NCI-H2029 treated with DMSO at 0.1 percent for 48 hours (cell line): ENCODE data around the gene ABI3BP.
"Not testable (repeated sequence)": the region's sequence is repeated elsewhere in the genome, so short reads cannot be mapped to it uniquely, and the experiment has no call there.

Experiments used
- DNase-seq: peaks from one replicate; lab custom pipeline; 2025; lab: John Stamatoyannopoulos, UW

ABI3BP gene, protein sequence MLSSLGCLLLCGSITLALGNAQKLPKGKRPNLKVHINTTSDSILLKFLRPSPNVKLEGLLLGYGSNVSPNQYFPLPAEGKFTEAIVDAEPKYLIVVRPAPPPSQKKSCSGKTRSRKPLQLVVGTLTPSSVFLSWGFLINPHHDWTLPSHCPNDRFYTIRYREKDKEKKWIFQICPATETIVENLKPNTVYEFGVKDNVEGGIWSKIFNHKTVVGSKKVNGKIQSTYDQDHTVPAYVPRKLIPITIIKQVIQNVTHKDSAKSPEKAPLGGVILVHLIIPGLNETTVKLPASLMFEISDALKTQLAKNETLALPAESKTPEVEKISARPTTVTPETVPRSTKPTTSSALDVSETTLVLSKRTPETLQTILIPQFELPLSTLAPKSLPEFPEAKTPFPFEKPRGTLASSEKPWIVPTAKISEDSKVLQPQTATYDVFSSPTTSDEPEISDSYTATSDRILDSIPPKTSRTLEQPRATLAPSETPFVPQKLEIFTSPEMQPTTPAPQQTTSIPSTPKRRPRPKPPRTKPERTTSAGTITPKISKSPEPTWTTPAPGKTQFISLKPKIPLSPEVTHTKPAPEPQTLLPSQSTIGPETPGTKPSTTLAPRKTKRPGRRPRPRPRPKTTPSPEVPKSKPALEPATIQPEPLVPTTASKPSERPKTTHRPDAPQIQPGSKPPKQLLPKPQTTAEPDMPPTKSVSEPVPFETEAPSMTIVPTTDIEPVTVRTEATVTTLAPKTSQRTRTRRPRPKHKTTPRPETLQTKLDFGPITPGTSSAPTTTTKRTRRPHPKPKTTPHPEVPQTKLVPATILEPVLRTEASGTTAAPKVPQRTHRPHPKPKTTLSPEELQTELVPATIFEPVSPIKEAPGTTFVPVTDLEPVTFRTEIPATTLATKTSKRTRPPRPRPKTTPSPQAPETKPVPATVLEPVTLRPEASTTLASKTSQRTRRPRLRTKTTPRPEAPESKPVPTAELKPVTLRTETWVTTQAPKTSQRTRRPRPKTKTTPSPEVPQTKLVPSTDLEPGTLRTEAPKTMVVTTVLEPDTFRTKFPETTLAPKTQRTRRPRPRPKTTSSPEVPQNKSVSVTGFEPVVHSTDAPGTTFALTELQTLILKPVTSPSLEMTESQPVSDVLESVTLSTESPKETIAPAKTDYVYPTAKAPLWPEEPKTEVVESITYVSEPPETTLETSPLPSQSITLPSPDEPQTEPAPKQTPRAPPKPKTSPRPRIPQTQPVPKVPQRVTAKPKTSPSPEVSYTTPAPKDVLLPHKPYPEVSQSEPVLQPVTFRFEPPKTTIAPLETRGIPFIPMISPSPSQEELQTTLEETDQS (N-terminal part only)

DNA sequence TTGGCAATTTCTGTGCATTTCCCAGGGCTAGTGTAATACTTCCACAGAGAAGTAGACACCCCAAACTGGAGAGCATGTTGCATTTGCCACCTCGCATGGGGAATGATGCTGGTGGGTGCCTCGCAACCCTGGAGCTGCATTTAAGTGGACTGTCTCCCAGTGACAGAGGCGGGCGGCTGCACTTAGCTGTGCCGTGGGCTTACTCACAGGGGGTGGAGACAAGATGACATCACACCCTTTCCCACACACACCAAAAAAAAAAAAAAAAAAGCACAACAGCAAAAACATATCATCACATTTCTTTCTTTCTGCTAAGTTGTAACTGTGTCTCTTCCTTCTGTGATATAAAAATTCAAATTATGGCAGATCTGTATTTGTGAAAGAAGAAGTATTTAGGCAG, at the start of gene ABI3BP:
Gene ABI3BP, minus strand, starts transcription at position 113 of the 400 bp plus-strand sequence. Its CDS starts 37 bp downstream, at position 76.
- no peak for DNase-seq

DNA sequence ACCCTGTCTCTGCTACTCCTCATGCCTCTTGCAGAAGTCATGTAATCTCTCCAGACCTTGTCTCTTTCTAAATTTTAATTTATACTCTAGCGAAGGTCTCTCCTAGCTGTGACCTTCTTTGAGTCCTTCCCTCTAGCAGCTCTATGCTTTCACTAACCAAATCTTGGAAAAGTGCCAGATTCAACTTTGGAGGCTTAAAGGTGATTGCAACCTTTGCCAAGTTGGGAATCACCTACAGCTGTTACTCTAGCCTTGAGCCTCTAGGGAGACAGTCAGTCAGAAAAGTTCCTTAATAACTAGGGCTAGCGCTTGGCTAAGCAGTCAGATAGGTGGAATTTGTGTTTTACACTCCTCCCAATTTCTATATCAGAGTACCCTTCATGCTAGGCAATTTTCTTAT, 46.1 kb upstream of the ABI3BP start:
- DNase-seq: no peak

DNA sequence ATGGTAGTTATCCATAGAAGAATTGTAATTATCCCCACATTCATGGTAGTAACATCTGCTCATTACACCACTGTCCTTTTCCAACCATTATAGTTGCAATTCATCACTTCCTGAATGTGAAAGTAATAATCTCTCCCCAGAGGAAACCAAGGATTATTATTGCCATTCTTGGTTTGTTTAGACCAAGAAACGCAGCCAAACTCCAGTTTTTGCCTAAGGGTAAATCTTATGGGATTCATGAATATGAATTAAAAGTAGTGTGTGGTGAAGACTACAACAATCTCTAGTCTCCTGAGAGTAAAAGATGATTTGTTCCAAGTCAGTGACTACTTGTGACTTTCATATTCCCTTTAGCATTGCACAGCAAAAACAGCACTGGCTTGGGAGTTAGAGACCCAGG, 45.7 kb upstream of the ABI3BP start:
- DNase-seq: no peak

DNA sequence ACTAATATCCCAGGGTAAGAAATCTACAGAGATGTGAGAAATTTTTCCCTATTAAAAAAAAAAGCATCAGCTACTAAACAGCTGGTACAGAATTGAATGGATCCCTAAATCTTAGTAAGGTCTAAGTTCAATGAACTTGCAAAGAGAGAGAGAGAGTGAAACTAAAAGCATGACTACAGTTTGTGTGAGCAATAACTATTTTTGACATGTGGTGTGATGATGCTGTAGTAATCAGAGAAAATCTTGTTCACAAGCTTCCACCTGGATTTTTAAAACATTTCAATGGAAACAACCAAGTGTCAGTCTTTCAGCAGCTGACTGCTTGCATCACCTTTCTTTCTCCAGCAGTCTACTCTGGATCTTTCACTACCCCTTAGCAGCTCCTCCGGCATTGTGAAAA, 45.2 kb upstream of the ABI3BP start:
- no peak for DNase-seq

DNA sequence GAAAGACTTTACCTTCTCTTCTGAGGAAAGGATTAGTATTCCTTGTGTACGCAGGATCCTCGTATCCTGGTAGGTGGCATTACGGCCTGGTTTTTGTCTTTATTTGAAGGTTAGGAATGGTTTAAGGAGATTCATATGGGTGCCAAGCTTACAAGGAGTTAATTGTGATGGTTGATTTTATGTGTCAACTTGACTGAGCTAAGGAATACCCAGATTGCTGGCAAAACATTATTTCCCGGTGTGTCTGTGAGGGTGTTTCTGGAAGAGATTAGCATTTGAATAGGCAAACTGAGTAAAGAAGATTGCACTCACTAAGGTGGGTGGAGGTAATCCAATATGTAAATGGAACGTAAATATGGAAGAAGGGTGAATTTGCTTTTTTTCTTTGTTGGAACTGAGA, 44.4 kb upstream of the ABI3BP start:
- no peak for DNase-seq

DNA sequence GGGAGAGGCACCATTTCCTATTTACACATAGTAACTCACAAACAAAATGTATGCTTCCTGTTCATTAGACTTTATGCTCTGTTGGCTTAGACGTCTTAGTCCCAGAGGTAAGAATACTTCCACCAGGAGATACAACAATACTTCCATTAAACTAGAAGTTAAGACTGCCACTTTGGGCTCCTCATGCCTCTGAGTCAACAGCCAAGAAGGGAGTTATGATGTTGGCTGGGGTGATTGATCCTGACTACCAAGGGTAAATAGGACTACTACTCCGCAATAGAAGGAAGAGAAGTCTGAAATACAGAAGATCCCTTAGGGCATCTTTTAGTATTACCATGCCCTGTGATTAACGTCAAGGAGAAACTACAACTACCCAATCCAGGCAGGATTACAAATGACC, 43.5 kb upstream of the ABI3BP start:
- DNase-seq: no peak

DNA sequence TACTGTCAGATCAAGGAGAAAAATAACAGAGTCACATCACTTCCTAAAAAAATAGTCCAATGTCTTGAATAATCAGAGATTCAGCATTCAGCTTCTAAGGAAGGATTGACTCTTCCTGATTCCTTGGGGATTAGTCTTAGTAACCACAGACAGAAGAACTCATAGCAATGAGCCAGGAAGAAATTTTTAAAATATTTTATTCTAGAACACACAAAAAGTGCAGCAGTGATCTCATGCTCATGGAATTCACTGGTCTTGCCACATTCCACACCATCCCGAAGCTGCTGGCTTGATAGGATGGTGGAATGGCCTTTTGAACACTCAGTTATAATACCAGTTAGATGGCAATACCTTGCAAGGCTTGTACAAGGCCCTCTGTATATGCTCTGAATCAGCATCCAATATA, 43.0 kb upstream of the ABI3BP start:
- no peak for DNase-seq

DNA sequence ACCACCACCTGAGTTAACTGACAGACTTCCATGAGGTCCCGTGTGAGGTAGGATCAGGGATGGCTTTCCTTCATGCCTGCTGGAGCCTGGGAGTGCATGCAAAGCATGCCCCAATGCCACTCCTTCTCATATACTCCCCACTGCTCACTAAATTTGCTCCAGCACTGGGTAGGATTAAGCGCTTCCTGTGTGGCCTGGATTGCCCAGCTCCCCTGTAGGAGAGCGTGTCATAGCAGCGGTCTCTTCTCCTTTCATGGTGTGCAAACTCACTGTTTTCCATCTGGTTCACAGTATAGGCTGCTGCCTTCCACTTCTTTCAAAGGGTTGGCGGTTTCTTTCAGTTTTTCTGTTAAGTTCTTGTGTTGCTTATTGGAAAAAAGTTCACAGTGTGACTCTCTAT, 34.1 kb upstream of the ABI3BP start:
- no peak for DNase-seq

DNA sequence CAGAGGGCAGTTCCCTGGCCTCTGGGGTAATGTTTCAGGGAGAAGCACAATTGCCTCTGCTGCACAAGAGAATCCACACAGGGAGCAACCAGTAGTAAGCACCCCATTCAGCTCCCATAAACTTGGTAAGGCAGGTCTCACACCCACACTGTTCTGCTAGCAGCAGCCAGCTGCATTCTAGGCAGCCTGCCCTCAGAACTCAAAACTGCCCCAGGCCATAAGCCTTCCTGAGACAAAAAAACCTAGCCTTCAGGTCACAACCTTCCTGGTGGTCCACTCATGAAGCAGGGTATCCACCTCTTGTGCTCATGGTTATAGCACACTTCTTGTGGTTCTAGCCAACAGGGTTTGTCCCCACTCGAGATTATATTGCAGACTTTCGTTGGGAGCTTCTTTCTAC, 33.7 kb upstream of the ABI3BP start:
- no peak for DNase-seq

DNA sequence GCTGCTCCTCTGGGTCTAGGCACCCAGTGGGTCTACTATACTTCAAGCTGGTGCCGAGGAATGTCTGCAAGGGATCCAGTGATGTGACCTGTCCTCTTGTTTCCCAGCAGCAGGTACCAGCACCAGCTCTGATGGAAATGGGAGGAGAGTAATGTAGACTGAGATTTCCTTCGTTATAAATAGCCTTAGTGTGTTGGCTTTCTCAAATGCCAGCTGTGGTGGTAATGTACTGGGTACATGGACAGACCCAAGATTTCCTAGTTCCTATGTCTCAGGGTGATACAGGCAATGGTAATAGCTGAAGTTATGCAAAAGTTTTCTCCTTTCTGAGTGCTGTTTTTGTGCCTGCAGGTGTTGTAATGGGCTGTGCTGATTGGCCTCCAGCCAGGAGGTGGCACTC, 33.0 kb upstream of the ABI3BP start:
- DNase-seq: no peak

DNA sequence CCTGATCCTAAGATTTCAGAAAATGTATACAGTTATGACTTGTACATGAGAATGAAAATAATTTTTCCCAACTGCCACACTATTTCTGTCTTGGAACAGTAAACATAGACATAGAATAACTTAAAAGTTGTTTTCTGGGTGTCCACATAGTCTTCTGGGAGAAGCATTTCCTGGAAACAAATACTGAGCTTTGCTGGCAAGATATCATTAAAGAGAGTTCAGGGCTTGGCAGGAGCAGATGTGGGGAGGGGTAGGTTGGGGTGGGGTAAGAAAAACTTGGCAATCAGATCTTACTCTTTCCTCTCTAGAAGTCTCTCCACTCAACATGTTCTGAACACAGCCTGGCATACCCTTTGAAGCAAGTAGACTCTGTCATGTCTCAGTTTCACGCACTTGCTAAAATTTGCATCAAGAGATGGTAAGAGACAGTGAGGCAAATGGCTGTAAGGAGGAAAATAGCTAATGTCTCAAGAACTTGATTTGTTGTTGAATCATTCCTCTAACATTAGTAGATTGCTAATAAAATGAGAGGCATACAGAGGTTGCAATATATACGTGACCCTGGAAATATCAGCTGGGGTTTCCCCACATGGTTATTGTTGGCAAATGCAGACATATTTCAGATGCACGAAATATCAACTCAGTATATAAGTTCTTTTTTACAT, 27.3 kb upstream of the ABI3BP start:
- DNase-seq: no peak

DNA sequence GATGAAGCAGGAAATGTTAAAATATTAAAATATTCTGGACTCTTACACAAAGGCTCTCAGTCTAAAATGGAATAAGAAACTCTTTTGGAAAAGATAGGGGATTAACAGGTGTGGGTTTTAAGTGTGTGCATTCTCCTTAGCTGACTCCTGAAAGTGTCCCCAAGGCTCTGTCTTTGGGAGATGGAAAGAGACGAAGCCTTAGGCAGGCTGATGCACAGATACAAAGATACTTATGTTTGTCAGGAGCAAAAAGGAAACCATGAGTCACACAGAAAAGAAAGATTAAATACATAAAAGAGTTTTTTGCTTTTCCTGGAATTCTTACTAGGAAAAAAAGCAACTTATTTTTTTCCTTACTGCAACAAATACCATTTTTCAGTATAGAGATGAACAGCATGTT, 23.8 kb upstream of the ABI3BP start:
- DNase-seq: no peak

DNA sequence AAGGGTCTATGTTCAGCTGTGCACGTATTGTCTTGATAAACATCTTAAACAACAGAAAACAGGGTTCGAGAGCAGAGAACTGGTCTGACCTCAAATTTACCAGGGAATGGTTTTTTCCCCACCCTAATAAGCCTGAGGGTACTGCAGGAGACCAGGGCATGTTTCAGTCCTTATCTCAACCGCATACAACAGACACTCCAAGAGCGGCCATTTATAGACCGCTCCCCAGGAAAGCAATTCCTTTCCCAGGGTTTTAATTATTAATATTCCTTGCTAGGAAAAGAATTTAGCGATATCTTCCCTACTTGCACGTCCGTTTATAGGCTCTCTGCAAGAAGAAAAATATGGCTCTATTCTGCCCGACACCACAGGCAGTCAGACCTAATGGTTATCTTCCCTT, 19.1 kb upstream of the ABI3BP start:
- not testable (repeated sequence) for DNase-seq

DNA sequence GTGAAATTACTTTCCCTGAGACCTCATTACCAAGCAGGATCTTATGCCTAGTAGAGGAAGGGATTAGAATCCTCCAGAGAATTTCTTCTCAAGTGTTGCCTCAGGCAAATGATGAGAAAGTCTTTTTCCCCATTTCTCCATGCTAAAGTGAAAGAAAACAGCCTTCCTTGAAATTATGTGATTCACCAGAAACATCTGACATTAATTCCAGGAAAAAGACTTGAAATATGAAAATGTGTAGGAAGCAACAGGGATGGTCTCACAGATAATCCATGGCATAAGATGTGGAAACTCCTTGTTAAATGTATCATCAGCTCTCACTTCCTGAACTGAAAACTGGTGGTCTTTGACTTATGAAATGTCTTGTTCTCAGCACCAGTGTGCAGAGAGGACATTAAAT, 17.9 kb upstream of the ABI3BP start:
- no peak for DNase-seq

DNA sequence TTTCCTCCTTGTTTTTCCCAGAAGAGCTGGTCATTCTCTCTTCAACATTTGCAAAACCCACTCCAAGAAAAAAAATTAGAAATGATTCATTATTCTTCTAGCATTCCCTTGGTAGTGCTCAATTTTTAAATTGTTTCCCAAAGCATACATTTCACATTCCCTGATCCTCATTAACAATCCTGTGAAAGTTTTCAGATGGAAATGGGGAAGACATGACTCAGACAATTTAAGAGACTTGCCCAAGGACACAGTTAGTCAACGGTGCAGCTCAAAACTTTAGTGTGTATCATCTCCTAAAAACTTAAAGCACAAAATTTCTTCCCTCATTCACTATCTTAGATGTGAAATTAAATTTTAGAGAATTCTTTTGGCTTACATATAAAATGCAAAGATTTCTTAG, 17.1 kb upstream of the ABI3BP start:
- no peak for DNase-seq

DNA sequence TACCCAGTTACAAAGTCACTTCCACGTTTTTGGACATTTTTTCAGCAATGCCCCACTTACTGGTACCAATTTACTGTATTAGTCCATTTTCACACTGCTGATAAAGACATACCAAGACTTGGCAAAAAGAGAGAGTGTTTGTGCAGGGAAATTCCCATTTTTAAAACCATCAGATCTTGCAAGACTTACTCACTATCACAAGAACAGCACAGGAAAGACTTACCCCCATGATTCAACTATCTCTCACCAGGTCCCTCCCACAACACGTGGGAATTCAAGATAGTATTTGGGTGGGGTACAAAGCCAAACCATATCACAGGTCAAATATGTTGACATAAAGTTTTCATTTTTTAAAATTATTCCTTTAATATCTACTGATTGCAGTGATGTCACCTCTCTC, 16.2 kb upstream of the ABI3BP start:
- no peak for DNase-seq

DNA sequence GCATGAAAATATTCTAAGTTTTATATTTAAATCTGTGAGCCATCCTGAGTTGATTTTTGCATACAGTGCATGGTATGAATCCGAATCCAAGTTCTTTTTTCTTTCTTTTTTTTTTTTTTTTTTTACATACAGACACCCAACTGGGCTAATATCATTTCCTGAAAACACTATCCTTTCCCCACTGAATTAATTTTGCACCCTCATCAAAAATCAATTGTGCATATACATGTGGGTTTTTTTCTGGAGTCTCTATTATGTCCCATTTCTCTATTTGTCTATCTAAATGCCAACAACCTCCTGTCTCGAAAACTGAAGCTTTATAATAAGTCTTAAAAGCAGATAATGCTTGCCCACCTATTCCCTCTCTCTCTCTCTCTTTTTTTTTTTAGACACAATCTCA, 5.9 kb upstream of the ABI3BP start:
- DNase-seq: no peak

DNA sequence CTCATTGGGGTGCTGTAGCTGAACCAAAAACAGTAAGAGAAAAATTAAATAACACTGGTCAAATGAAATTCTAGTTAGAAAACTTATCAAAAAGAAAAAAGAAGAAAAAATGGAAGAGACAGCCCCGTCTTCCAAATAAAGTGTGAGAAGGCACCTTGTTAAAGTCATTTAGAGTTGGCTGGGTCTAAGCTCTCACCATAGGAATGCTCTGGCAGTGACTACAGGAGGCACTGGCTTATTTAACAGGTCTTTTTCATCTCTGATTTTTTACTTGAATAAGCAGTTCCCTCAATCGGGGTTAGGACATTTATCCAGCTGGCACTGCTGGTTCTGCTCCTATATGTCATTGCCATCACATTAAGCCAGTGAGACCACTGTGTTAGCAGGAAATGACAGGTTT, 1.6 kb upstream of the ABI3BP start:
- no peak for DNase-seq

DNA sequence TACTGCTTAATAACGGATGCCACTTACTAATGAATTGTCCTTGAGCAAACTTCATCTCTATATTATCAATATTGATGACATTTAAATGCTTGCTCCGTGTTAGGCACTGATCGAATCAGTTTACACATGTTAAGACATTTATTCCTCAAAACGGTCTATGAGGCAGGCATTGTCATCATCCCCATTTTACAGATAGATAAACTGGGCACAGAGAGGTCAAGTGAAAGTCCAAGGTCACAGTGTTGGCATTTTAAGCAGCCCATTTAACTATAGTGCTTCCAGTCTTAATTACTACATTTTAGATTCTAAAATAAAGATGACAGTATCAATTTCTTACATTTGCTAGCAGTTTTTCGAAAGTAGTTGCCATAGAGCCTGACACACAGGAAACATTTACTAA, 966 bp upstream of the ABI3BP start:
- DNase-seq: no peak

DNA sequence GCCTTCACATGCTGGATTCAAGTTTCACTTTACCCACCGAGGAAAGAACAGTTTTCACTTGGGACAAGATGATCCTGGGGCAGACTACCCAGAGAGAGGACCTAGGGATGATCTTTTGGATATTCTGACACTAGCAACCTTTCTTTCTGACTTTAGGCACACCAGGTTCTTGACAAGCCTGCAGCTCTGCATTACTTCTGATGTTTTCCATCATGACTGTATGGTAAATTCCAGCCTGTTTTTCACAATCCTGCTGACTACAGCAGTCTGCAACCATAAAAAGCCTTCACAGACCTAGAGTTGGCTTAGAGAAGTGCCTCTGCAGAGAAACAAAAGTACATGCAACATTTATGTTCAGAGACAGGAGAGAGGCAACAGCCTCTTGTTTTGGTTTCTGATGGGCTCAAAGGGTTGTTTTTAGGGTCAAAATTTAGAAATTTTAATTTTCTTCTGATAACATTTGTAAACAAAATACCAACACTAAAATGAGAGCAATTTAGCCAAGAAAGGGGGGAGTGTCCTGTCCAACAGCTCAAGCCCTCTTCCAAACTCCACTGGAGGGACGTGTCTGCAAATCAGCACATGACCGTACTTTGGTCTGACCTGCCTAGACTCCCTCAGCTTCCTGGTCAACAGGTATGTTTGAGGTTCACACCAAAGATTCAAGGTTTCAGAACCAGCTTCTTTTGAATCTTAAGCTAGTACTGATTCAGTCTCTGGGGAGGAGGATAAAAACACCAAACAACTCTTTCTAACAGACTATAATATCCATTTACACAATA, 799 bp downstream of the ABI3BP start:
- DNase-seq: no peak

DNA sequence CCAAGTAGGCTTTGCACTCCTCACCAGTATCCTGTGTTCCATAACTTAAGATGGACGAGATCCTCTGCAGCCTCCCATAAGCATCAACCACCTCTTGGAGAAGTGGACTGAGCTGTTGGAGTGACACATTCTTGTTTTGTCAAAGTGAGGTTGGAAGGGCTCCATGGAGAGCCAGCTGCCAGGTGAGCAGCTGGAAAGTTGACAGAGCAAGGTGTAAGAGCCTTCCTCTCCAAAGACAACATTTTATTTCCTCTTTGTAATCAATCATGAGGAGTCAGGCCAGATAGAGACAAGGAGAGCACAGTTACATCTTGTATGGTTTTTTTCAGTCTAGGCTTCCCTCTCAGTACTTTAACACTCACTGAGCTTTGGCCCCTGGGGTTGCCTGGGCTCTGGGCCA, 5.1 kb downstream of the ABI3BP start:
- no peak for DNase-seq
